HG03139 (cell line): Measurements from ENCODE around the gene FAM78A.

ENCODE experiments used
- ATAC-seq: cut with Tn5 transposase; IDR thresholded peaks from one replicate; pipeline ENCODE4 v1.9.1; 2021; ENCODE audit not compliant: unreplicated experiment

The FAM78A gene

GRCh38 chr9:131303381-131304321, 27.3 kb upstream of the FAM78A start:
- ATAC-seq = no peak

DNA sequence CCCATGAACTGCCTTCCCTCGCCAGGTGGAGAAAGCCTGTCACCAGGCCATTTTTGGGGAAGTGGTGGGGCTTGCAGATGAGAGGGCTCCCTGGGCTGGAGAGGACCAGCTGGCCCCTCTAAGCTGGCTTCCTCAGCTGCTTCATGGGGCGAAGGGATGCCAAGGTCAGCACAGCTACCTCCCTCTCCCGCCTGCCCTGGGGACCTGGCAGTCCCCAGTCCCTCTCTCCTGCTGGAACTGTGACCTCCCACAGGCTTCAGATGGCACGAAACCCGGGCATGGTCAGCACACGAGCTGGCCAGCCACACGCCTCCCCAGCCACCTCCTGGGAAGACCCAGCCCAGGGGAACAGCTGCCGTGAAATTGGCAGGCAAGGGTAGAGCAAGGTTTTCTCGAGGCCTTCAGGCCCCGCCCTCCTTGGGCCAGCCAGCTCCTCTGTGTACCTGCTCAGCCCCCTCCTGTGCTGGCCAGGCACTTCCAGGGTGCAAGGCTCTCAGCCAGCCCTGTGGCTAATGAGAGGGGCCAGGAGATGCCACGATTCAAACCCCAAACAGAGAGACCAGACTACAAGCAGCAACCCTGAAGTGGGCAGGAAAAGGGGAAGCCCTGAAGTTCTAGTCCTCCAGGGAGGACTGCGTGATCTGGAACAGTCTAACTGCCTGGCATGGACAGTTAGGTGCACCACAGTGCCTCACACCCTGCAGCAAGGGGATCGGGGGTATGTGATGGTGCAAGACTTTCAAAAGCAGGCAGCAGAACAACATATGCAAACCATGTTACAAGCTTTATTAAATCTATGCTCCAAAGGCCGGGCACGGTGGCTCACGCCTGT, 26.1 kb upstream of the FAM78A start:
- no peak for ATAC-seq

DNA sequence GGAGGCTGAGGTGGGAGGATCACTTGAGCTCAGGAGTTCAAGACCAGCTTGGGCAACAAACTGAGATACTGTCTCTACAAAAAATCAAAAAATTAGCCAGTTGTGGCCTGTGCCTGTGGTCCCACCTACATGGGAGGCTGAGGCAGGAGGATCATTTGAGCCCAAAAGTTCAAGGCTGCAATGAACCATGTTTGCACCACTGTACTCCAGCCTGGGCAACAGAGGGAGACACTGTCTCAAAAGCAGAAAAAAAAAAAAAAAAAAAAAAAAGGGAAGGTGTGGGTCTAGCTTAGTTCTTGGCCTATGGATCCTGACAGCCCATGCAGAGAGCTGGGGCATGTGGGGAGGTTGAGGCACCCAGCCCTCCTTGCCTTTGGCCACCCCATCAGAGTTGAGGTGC, 24.1 kb upstream of the FAM78A start:
- ATAC-seq = no peak

- no peak for ATAC-seq
Measured at GRCh38 chr9:131299961-131300347, 23.6 kb upstream of the FAM78A start.

- no peak for ATAC-seq
Measured at GRCh38 chr9:131299346-131299960, 23.1 kb upstream of the FAM78A start.

GRCh38 chr9:131298816-131299215, 22.5 kb upstream of the FAM78A start:
- ATAC-seq = no peak

DNA sequence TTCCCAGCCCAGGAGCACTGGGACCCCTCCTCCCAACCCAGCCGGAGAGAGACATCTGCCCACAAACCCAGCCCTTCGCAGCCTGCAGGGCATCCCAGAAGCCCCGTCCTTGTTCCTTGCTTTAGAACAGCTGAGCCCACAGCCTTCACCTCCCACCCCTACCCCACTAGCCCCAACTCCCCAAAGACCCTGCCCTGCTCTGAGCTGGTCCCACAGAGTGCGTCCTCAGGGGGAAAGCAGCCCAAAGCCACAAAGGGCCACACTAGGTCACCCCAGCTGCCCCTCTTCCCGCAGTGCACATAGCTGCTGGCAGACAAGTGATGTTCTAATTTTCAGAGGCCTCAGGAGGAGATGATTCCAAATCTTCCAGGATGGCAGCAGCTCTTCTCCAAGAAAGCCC, 22.0 kb upstream of the FAM78A start:
- no peak for ATAC-seq

- ATAC-seq = no peak
Measured at GRCh38 chr9:131297903-131298302, 21.6 kb upstream of the FAM78A start.

DNA sequence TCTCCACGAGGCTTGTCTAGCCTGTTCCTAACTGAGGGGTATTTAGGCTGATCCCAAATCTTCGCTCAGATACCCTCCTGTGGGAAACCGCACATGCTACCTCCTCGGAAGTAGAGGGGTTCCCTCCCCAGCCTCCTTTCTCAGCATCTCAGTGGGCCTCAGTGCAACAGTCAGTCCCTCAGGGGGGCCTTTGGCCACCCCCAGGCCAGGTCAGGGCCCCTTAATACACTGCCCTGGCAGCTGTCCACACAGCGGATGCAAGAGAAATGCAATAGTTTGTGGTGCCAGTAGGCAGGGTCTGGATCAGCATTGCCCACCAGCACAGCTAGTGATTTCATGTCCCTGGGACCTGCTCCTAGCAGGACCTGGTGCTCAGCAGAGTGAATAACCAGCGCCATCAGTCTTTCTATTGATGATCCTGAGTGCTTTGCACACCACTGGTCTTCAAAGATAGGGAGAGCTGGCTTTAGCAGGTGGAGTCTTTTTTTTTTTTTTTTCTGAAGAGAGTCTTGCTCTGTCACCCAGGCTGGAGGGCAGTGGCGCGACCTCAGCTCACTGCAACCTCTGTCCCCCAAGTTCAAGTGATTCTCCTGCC, 20.7 kb upstream of the FAM78A start:
- ATAC-seq = no peak

- no peak for ATAC-seq
Measured at GRCh38 chr9:131296460-131296859, 20.1 kb upstream of the FAM78A start.

- ATAC-seq = no peak
Measured at GRCh38 chr9:131292937-131293336, 16.6 kb upstream of the FAM78A start.

GRCh38 chr9:131291795-131292315, 15.5 kb upstream of the FAM78A start:
- ATAC-seq = no peak

GRCh38 chr9:131290767-131291370, 14.6 kb upstream of the FAM78A start:
- no peak for ATAC-seq

DNA sequence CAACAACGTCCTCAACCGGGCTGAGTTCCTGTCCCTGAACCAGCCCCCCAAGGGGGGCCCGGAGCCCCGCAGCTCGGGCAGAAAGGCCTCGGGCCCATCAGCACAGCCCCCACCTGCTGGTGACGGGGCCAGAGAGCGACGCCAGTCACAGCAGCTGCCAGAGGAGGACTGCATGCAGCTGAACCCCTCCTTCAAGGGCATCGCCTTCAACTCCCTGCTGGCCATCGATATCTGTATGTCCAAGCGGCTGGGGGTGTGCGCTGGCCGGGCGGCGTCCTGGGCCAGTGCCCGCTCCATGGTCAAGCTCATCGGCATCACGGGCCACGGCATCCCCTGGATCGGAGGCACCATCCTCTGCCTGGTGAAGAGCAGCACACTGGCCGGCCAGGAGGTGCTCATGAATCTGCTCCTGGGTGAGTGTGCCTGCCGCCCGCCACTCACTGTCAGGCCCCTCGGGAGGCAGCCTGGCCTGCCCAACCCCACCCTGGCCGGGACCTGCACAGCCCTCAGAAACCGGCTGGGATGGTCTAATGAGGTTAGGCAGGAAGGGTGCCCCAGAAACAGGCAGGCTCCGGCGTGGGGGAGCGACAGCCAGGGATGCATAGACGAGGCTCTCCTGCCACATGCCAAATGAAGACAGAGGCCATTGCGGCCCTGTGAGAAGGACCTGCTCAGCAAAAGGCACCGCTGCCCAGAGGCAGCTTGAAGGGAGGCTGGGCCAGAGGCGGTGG, 13.9 kb upstream of the FAM78A start:
- no peak for ATAC-seq

- no peak for ATAC-seq
Measured at GRCh38 chr9:131289301-131290035, 13.2 kb upstream of the FAM78A start, which contains the start of gene PLPP7. Gene PLPP7, plus strand, starts transcription at chr9:131289723. Its CDS starts 275 bp downstream, at chr9:131289998.

DNA sequence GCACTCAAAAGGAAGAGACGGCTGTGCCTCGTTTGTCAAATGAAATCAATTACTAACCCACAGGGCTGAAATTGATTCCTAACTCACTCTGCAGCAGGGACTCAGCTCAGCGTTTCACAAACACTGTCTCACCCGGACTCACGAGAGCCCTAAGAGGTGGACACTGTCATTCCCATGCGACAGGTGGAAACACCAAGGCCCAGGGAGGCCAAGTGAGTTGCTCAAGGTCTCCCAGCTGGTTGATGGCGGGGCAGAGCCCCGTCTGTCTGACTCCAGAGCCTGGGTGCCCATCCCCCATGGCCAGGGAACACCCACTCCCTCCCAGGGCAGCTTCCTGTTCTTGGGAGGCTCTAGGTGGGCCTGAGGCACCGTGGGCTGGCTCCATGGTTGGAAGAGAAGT, 11.9 kb upstream of the FAM78A start:
- ATAC-seq = no peak

- no peak for ATAC-seq
Measured at GRCh38 chr9:131287359-131287758, 11.0 kb upstream of the FAM78A start.

GRCh38 chr9:131284856-131285255, 8.5 kb upstream of the FAM78A start:
- ATAC-seq = no peak
